Omental fat pad (tissue), 4 donors: Measurements from ENCODE around the gene SLC25A34. TPM values are rescaled to one million over a fixed set of nuclear protein-coding genes. Genes with fewer than 3 reads are reported as not detected.

ENCODE experiments used
- ATAC-seq: fragments of 150-250 bp; one replicate; pipeline ENCODE4 v1.9.1; 2016; ENCODE audit warnings: mild to moderate bottlenecking, moderate library complexity; ENCODE audit not compliant: low FRiP score
- DNase-seq: peaks from one replicate; pipeline ENCODE4 v3.0.0-alpha.2; 2019; ENCODE audit warnings: low spot score
- total RNA-seq, 4 donors: library from RNA; depleted of rRNA; stranded (reverse); fragments of >200 nt; gene quantifications; one replicate each; pipeline ENCODE4 v1.1.0, GENCODE V29; 2016
- TF ChIP-seq, protein P1 (sequence below), 3 donors: fragments of 450-650 bp; IDR thresholded peaks; one replicate each; pipeline ENCODE4 v1.5.1; 2016 to 2017; ENCODE audit warnings: antibody characterized with exemption in 3 of 3, mild to moderate bottlenecking in 3 of 3, moderate library complexity in 2 of 3

The SLC25A34 gene
- total RNA-seq, 4 donors from 2014 or later = 0.82 to 13.1 (median 2.0) TPM

DNA sequence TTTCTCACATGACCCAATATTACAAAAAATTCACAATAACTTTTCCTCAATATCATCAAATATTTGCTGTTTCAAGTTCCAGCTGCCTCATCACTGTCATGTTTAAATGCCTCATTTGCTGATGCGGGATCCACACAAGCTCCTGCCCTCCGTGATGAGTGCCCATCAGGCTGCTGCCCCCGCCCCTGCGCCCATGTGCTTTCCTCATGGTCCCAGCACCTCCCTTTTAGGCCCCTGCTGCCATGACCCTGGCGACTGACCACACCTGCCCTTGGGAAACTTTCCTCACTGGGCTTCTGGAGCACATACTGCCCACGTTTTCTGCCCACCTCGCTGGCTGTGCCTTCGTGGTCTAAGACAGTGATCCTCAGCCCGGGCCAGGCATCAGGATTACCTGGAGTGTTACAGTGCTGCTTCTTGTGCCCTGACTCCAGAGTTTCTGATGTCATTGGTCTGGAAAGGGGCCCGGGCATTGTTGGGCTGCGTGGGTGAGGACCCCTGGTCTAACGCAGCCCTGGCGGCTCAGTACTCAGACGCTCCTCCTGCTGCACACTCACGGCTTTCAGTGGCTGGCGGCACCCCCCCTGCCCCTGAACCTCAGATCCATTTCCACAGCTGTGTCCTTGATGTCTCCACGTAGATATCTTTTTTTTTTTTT lies 31.4 kb upstream of the SLC25A34 start:
- no peak for DNase-seq
- TF ChIP-seq, protein P1, sequence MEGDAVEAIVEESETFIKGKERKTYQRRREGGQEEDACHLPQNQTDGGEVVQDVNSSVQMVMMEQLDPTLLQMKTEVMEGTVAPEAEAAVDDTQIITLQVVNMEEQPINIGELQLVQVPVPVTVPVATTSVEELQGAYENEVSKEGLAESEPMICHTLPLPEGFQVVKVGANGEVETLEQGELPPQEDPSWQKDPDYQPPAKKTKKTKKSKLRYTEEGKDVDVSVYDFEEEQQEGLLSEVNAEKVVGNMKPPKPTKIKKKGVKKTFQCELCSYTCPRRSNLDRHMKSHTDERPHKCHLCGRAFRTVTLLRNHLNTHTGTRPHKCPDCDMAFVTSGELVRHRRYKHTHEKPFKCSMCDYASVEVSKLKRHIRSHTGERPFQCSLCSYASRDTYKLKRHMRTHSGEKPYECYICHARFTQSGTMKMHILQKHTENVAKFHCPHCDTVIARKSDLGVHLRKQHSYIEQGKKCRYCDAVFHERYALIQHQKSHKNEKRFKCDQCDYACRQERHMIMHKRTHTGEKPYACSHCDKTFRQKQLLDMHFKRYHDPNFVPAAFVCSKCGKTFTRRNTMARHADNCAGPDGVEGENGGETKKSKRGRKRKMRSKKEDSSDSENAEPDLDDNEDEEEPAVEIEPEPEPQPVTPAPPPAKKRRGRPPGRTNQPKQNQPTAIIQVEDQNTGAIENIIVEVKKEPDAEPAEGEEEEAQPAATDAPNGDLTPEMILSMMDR (IDR thresholded peaks at IDR 0.05) = no peak
- no peak for ATAC-seq

DNA sequence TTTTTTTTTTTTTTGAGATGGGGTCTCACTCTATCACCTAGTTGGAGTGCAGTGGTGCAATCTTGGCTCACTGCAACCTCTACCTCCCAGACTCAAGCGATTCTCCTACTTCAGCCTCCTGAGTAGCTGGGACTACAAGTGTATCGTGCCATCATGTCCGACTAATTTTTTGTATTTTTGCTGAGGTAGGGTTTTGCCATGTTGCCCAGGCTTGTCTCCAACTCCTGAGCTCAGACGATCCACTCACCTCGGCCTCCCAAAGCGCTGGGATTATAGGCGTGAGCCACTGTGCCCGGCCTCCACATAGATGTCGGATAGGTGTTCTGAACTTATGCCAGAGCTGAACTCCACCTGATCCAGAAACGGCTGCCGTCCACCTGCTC lies 30.9 kb upstream of the SLC25A34 start:
- no peak for ATAC-seq
- TF ChIP-seq, protein P1 (IDR thresholded peaks at IDR 0.05) = no peak
- DNase-seq = no peak

DNA sequence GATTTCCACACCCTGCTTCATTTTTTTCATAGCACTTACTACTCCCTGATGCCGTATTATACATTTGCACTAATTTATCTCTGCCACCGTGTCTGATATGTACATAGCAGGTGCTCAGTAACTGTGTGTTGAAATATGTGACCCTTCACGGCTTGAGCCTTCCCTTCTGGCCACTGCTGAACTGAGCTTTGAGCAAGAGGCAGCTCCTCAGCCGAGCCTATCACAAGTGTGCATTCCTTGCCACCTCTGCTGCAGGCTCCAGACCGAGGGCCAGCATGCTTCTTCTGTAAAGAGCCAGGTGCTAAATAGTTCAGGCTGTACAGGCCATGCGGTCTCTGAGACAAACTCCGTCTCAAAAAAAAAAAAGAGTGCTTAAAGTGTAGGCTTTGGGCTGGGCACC lies 29.3 kb upstream of the SLC25A34 start:
- TF ChIP-seq, protein P1 (IDR thresholded peaks at IDR 0.05) = no peak
- no peak for ATAC-seq
- no peak for DNase-seq

DNA sequence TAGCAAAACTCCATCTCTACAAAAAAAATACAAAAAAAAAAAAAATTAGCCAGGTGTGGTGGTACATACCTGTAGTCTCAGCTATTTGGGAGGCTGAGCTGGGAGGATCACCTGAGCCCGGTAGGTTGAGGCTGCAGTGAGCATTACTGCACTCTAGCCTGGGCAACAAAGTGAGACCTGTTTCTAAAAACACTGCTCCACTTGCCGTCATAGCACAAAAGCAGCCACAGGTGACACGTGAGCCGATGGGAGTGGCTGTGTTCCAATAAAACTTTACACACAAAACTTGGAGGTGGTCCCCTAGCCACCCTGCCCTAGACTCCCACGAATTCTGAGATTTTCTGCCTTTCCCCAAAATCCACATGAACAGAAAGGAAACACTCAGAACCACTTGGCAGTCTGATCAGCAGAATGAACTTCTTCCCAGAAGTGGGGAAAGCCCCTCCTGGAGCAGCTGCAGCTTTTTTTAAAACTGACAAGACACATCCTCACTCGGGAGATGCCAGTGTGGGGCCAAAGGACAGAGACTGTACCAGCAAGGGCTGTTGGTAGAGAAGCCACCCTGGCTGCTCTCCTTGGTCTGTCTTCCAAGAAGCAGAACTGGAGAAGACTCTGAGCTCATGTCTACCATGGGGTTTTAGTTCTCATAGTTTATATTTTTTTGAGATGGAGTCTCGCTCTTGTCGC lies 28.7 kb upstream of the SLC25A34 start:
- DNase-seq = no peak
- TF ChIP-seq, protein P1 (IDR thresholded peaks at IDR 0.05) = no peak

DNA sequence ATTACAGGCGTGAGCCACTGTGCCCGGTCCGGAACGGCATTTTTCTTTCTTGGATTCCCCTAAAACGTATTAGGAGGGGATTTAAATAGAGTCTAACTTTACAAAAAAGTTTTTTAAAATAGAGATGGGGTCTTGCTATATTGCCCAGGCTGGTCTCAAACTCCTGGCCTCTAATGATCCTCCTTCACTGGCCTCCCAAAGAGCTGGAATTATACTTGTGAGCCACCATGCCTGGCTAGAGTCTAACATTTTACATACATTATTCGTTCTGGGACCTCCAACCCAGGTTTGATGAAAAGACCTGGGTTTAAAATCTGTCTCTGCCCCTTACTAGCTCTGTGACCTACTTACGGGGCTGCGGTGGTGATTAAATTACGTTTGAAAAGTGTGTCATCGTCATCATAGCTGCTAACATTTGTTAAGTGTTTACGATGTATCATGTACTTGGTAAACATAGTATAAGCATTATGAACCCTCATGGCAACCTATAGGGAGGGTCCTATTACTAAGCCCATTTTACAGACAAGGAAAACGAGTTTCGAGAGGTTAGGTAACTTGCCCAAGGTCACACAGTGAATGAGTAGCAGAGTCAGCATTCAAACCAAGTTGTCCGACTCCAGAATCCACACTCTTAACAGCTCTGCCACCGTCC lies 27.4 kb upstream of the SLC25A34 start:
- TF ChIP-seq, protein P1 (IDR thresholded peaks at IDR 0.05) = no peak
- DNase-seq (no peak), ATAC-seq (no peak)

More for the DNA sequence above, 28.7 kb upstream of the SLC25A34 start:
- no peak for ATAC-seq

DNA sequence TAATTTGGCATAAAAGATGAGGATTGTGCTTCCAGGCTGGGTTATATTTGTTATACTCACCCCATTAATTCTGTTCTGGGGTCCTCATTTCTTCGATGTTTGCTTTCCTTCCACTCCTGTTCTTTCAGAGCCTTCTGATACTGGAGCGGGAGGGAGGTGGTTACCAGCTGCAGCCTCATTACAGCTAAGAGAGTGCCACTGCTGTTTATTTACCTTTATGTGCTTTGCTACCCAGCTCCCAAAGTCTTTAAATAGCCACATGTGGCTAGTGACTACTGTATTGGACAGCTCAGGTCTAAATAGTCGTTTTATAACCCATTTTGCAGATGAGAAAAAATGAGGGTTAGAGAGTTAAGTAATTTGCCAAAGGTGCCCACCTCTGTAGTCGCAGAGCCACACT lies 26.8 kb upstream of the SLC25A34 start:
- ATAC-seq (no peak), DNase-seq (no peak)
- TF ChIP-seq, protein P1 (IDR thresholded peaks at IDR 0.05) = no peak
